GM13976 (cell line): ENCODE measurements around the gene IGFALS.

Experiments
- DNase-seq: peaks from one replicate; pipeline ENCODE4 v3.0.0; 2012; ENCODE audit warnings: low spot score
- CTCF ChIP-seq: IDR thresholded peaks from 2 replicates; pipeline ENCODE4 v1.5.1; 2012; ENCODE audit warnings: borderline replicate concordance, mild to moderate bottlenecking; ENCODE audit not compliant: insufficient read depth; ENCODE audit errors: extremely low read depth, missing control alignments, control extremely low read depth
- in situ Hi-C: fragments of 300-500 bp; cut with MboI; formaldehyde crosslinking; loops from one replicate; pipeline ENCODE4 v1.12.0; 2022; ENCODE audit warnings: low sequenced_read_pairs, mixed read lengths, inconsistent platforms; ENCODE audit not compliant: unreplicated experiment

The IGFALS gene

GRCh38 chr16:1745900-1746692 is 47.4 kb downstream of the IGFALS start:
- DNase-seq = no peak
- TF ChIP-seq CTCF = no peak
- in situ Hi-C loops = no loop called here

GRCh38 chr16:1745181-1745899 is 48.2 kb downstream of the IGFALS start:
- DNase-seq = no peak
- TF ChIP-seq CTCF = no peak
- in situ Hi-C loops = no loop called here

- in situ Hi-C loops = no loop called here
- no peak for DNase-seq
- no peak for TF ChIP-seq CTCF
Measured at GRCh38 chr16:1744338-1744840, 49.1 kb downstream of the IGFALS start.

GRCh38 chr16:1743376-1744337 is 49.8 kb downstream of the IGFALS start:
- TF ChIP-seq CTCF = no peak
- in situ Hi-C loops = no loop called here
- DNase-seq = no peak

- DNase-seq = no peak
- in situ Hi-C loops = no loop called here
- TF ChIP-seq CTCF = no peak
Measured at GRCh38 chr16:1741553-1742165, 51.8 kb downstream of the IGFALS start.
